SK-N-SH (cell line): ENCODE results near the gene ZNF606. TPM values are rescaled to one million over a fixed set of nuclear protein-coding genes. Genes with fewer than 3 reads are reported as not detected.

Experiments
- CTCF ChIA-PET: fragments of 300-600, 350-600 bp; formaldehyde crosslinking; extraction: SDS; loops from one replicate; lab custom pipeline; 2021; lab: Yijun Ruan, JAX
- POLR2A ChIA-PET: fragments of 350-600 bp; sonication (Branson Sonifier 250); formaldehyde crosslinking; extraction: SDS; loops from one replicate; lab custom pipeline; 2020; ENCODE audit warnings: antibody characterized with exemption, inconsistent platforms; lab: Yijun Ruan, JAX
- DNase-seq: peaks from one replicate; pipeline ENCODE4 v3.0.0; 2012
- H2AFZ ChIP-seq: fragments of 200-600 bp; sonication (generic); 2 replicates; pipeline ENCODE4 v1.8.1; 2016; ENCODE audit warnings: antibody characterized with exemption, mild to moderate bottlenecking, low read depth
- H3F3A ChIP-seq: fragments of 200-600 bp; sonication (generic); replicated peaks from 2 replicates; pipeline ENCODE3; 2016; ENCODE audit warnings: antibody characterized with exemption, mild to moderate bottlenecking; ENCODE audit not compliant: insufficient read depth
- H3K27ac ChIP-seq, 2 experiments: fragments of 200-500 bp in 1 of 2; fragments of 200-600 bp in 1 of 2; sonication (Bioruptor generic) in 1 of 2; sonication (generic), shearing (Covaris generic) in 1 of 2; 2 replicates each; pipeline versions ENCODE4 v1.5.1 to v1.6.1; 2014 to 2016; ENCODE audit warnings: low read depth in 2 of 2, inconsistent platforms in 1 of 2, low read length in 1 of 2, mild to moderate bottlenecking in 1 of 2, mixed read lengths in 1 of 2
- H3K27me3 ChIP-seq: fragments of 200-600 bp; sonication (generic), shearing (Covaris generic); 2 replicates; pipeline ENCODE4 v1.6.1; 2016; ENCODE audit warnings: mixed run types; ENCODE audit not compliant: insufficient read depth
- H3K36me3 ChIP-seq, 2 experiments: fragments of 200-500 bp in 1 of 2; fragments of 200-600 bp in 1 of 2; sonication (Bioruptor generic) in 1 of 2; sonication (generic) in 1 of 2; replicated peaks in 1 of 2; 2 replicates each; pipeline versions ENCODE3 to v1.5.1; 2014 to 2016; ENCODE audit warnings: low read length in 1 of 2, mild to moderate bottlenecking in 1 of 2; ENCODE audit not compliant: insufficient read depth in 2 of 2, control insufficient read depth in 1 of 2
- H3K4me1 ChIP-seq, 2 experiments: fragments of 200-500 bp in 1 of 2; fragments of 200-600 bp in 1 of 2; sonication (Bioruptor generic) in 1 of 2; sonication (generic), shearing (Covaris generic) in 1 of 2; 2 replicates each; pipeline versions ENCODE4 v1.5.1 to v1.6.1; 2014 to 2016; ENCODE audit warnings: low read depth in 1 of 2, low read length in 1 of 2, mixed run types in 1 of 2; ENCODE audit not compliant: insufficient read depth in 2 of 2, control insufficient read depth in 1 of 2
- H3K4me2 ChIP-seq: fragments of 200-600 bp; sonication (generic), shearing (Covaris generic); 2 replicates; pipeline ENCODE4 v1.6.1; 2017; ENCODE audit warnings: mixed run types
- H3K4me3 ChIP-seq, 2 experiments: fragments of 200-500 bp in 1 of 2; fragments of 200-600 bp in 1 of 2; sonication (Bioruptor generic) in 1 of 2; sonication (generic), shearing (Covaris generic) in 1 of 2; 2 replicates each; pipeline versions ENCODE4 v1.5.1 to v1.8.1; 2014 to 2016; ENCODE audit warnings: low read depth in 2 of 2, inconsistent platforms in 1 of 2, low read length in 1 of 2, mild to moderate bottlenecking in 1 of 2, mixed read lengths in 1 of 2, moderate library complexity in 1 of 2
- H3K79me2 ChIP-seq: fragments of 200-600 bp; sonication (generic); 2 replicates; pipeline ENCODE4 v1.8.1; 2017; ENCODE audit warnings: mild to moderate bottlenecking; ENCODE audit not compliant: insufficient read depth
- H3K9ac ChIP-seq: fragments of 200-600 bp; sonication (generic); 2 replicates; pipeline ENCODE4 v1.6.1; 2017; ENCODE audit warnings: mixed run types
- H3K9me2 ChIP-seq: fragments of 200-600 bp; sonication (generic); 2 replicates; pipeline ENCODE4 v1.6.1; 2017; ENCODE audit warnings: mixed run types
- H3K9me3 ChIP-seq: fragments of 200-600 bp; sonication (generic); 2 replicates; pipeline ENCODE4 v1.6.1; 2017; ENCODE audit warnings: mixed run types, mild to moderate bottlenecking, moderate library complexity
- H4K20me1 ChIP-seq: fragments of 200-600 bp; sonication (generic); 2 replicates; pipeline ENCODE4 v1.6.1; 2017; ENCODE audit warnings: mild to moderate bottlenecking, mixed run types; ENCODE audit not compliant: insufficient read depth
- CTCF ChIP-seq: fragments of 200-600 bp; sonication (generic); IDR thresholded peaks from 2 replicates; pipeline ENCODE4 v1.6.1; 2017; ENCODE audit warnings: antibody characterized with exemption, mild to moderate bottlenecking, moderate library complexity
- FOSL2 ChIP-seq: IDR thresholded peaks from 2 replicates; pipeline ENCODE4 v1.4.0; 2012; ENCODE audit warnings: low read depth, mild to moderate bottlenecking, moderate library complexity, borderline replicate concordance
- MEF2A ChIP-seq: IDR thresholded peaks from 2 replicates; pipeline ENCODE4 v1.4.0; 2012; ENCODE audit warnings: low read depth, borderline replicate concordance
- NFIC ChIP-seq: IDR thresholded peaks from 2 replicates; pipeline ENCODE4 v1.4.0; 2012; ENCODE audit warnings: borderline replicate concordance
- PBX3 ChIP-seq: IDR thresholded peaks from 2 replicates; pipeline ENCODE4; 2012
- RAD21 ChIP-seq: IDR thresholded peaks from 2 replicates; pipeline ENCODE4 v1.6.1; 2012; ENCODE audit warnings: mild to moderate bottlenecking, low read length
- RCOR1 ChIP-seq: fragments of 150-350 bp; IDR thresholded peaks from 2 replicates; pipeline ENCODE4 v1.6.1; 2017; ENCODE audit warnings: antibody characterized with exemption, low read length
- RXRA ChIP-seq: IDR thresholded peaks from 2 replicates; pipeline ENCODE4 v1.4.0; 2012; ENCODE audit warnings: low read depth, mild to moderate bottlenecking, borderline replicate concordance
- SIN3A ChIP-seq: IDR thresholded peaks from 2 replicates; pipeline ENCODE4 v1.6.1; 2012; ENCODE audit warnings: low read depth, mild to moderate bottlenecking, low read length, moderate library complexity, borderline replicate concordance
- TCF12 ChIP-seq: IDR thresholded peaks from 2 replicates; pipeline ENCODE4 v1.4.0; 2012
- USF1 ChIP-seq: IDR thresholded peaks from 2 replicates; pipeline ENCODE4 v1.4.0; 2012; ENCODE audit warnings: low read depth, borderline replicate concordance
- USF2 ChIP-seq: fragments of 150-350 bp; IDR thresholded peaks from 2 replicates; pipeline ENCODE4 v1.6.1; 2017; ENCODE audit warnings: antibody characterized with exemption, low read length, low read depth, borderline replicate concordance
- WGBS: methylation state at CpG from one replicate; pipeline ENCODE4 v1.1.6; 2017; ENCODE audit warnings: low lambda C conversion rate; 5-methylcytosine and 5-hydroxymethylcytosine counted together
- polyA plus RNA-seq, 3 experiments: library from polyadenylated mRNA; depleted of rRNA; stranded (reverse); fragments of >200 nt; gene quantifications; 2 replicates each; pipeline ENCODE4 v1.2.3, GENCODE V29; 2012

Gene ZNF606
- polyA plus RNA-seq, 1 of the 3 experiments (the other 2 are of a cell fraction), result 2.9 TPM

GRCh38 chr19:57935731-57936130 lies 66.9 kb downstream of the ZNF606 start:
- H3K4me1 ChIP-seq, result no peaks in the 10 kb centered on the region
- peaks cover 5% of the 10 kb centered on the region; the same call in 1 of the 2 replicates for H3K79me2 ChIP-seq
- TF ChIP-seq MEF2A, result no peak
- TF ChIP-seq USF1, result no peak
- no peak for TF ChIP-seq USF2
- TF ChIP-seq FOSL2, result no peak
- no peak for TF ChIP-seq SIN3A
- TF ChIP-seq TCF12, result no peak
- no peak for TF ChIP-seq PBX3
- no peak for TF ChIP-seq CTCF
- no peak for TF ChIP-seq NFIC
- TF ChIP-seq RCOR1, result no peak
- TF ChIP-seq RAD21, result no peak
- TF ChIP-seq RXRA, result no peak
- no peak overlapping the region for H3K27ac ChIP-seq
- no peaks in the 10 kb centered on the region for H4K20me1 ChIP-seq
- H3K4me3 ChIP-seq, result no peak overlapping the region
- H3K9me3 ChIP-seq, result no peaks in the 10 kb centered on the region
- POLR2A ChIA-PET, result no interaction called here
- no peaks in the 10 kb centered on the region for H3F3A ChIP-seq
- no peaks in the 10 kb centered on the region for H3K9me2 ChIP-seq
- WGBS, result 79% methylated on average over 12 of the region's 12 CpGs
- no peak overlapping the region for H3K9ac ChIP-seq
- CTCF ChIA-PET, result no interaction called here
- no peak overlapping the region for H2AFZ ChIP-seq
- H3K4me2 ChIP-seq, result no peak overlapping the region
- DNase-seq, result no peak
- peaks cover 2 to 27% of the 10 kb centered on the region in 2 experiments for H3K36me3 ChIP-seq
- H3K27me3 ChIP-seq, result no peaks in the 10 kb centered on the region
